GM18520 (cell line): ENCODE data around the gene GALNT9.
"Not testable (repeated sequence)": the region's sequence is repeated elsewhere in the genome, so short reads cannot be mapped to it uniquely, and the experiment has no call there.

Experiments used
- ATAC-seq: cut with Tn5 transposase; IDR thresholded peaks from one replicate; pipeline ENCODE4 v1.9.1; 2021; ENCODE audit not compliant: unreplicated experiment

GALNT9 gene

DNA sequence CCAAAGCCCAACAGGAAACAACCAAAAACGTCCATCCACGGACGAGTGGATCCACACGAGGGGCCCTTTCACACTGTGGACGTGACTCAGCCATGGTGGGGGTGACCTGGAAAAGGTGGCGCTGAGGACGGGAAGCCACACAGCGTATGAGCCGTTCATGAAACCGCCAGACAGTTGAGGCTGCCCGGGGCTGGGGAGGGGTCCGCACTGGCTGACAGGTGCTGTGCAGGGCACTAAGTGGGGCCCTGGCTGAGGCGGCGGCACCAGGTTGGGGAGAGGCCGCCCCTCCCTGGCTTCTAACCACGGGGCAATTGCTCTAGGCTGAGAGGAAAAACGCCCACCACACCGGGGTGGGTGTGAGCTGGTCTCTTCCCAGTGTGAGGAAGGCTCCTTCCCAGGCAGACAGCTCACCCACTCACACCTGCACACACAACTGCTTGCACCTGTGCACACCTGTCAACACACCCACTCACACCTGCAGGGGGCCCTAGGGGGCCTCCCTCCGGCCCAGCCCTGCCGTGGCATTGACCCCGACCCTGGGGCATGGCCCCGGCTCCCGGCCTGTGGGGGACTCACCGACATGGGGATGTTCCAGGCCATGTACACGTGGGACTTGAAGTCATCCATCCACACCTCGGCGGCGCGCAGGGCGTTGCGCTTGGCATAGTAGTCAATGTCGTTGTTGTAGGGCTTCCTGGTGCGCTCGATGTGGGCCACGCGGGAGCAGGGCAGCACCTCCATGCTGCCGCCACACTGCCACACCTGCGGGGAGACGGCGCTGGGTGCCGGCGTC, 126.3 kb downstream of the GALNT9 start:
- ATAC-seq = no peak

DNA sequence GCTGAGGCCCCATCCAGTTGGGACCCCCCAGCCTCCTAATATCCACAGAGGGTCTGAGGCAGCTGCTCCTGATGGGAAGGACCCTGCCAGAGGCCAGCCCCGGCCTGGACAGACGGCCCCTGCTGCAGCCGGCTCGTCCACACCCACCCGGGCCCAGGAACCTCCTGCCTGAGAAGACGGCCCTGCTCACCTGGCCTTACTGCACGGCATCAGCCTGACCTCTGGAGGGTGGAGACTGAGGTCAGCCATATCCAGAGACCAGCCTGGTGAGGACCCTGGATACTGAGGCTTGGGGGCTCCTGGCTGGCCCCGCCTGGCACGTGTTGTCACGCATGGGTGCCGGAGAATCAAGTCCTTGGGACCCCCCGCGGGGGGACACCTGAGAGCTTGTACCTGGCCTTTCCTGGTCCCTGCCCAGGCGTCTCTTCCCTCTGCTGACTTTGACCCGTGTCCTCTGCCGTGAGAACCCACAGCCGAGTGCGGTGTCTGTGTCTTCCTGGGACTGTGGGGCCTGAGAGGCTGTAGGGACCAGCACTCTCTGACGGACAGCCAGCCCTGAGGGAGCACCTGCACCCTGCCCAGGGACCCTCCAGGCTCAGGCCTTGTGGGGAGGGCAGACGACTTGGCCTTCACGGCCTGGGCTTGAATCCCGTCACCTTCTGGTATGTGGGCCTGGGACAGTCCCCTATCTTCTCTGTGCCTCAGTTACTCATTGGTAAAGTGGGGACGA, 127.8 kb downstream of the GALNT9 start:
- no peak for ATAC-seq

DNA sequence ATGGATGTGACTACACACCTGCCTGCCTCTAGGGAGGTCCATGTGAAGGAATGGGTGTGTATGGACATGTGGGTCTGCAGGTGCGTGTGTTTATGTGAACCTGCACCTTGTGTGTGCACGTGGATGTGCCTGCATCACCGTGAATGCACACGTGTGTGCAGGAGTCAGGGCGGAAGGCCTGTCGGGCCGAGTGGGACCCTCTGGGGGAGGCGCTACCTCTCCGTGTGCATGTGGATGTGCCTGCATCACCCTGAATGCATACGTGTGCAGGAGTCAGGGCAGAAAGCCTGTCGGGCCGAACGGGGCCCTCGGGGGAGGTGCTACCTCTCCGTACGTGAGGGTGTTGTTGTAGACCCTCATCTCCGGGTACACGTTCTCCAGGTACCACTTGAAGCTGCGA, 128.6 kb downstream of the GALNT9 start:
- no peak for ATAC-seq

DNA sequence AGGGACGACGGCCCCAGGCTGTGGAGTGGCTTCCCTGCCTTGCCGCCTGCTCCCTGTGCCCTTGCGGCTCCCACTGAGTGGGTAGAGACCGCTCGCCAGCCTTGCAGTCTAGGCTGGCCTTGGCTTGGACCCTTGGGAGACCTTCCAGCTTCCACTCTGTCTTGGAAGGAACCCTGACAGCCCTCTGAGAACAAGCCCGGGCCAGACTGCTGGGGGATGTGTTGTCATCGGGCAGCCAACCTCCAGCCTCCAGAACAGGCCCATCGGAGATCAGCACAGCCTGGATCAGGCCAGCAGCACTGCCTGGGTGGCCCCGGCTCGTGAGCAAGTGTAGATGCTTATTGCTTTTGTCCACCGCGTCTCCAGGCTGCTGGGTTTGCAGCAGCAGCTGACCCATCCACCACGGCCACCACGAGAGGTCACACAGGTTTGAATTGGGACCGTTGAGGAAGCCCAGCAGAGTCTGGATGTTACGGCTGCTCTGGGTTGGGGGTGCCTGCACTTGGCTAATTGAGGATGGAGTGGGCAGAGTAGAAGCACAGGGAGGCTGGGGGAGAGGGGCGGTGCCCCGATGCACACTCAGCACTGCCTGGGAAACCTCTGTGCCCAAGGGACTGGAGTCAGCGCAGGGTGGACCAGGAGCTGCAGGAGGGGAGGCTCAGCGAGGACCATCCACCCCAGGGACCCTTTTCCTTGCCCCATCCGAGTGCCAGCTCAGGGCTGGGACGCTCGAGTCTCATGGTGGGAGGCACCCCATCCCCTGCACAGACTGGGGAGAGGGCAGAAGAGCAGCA, 129.7 kb downstream of the GALNT9 start:
- ATAC-seq = no peak

DNA sequence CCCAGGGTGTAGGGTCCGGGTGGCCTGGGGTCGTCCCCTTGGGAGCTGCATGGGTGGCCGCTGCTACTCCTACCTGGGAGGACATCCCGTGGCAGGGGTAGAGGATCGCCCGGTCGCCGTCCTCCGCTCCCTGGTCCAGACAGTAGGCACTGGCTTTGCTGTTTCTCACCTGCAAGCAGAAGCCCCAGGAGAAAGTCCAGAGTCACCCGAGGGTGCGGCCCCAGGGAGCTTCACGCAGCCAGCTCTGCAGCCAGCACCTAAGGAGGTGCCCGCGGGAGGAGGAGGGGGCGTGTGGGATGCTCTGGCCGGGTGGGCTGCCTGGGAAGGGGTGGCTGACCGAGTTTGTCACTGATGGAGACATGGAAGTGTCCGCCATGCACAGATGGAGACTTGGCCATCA, 130.3 kb downstream of the GALNT9 start:
- no peak for ATAC-seq

DNA sequence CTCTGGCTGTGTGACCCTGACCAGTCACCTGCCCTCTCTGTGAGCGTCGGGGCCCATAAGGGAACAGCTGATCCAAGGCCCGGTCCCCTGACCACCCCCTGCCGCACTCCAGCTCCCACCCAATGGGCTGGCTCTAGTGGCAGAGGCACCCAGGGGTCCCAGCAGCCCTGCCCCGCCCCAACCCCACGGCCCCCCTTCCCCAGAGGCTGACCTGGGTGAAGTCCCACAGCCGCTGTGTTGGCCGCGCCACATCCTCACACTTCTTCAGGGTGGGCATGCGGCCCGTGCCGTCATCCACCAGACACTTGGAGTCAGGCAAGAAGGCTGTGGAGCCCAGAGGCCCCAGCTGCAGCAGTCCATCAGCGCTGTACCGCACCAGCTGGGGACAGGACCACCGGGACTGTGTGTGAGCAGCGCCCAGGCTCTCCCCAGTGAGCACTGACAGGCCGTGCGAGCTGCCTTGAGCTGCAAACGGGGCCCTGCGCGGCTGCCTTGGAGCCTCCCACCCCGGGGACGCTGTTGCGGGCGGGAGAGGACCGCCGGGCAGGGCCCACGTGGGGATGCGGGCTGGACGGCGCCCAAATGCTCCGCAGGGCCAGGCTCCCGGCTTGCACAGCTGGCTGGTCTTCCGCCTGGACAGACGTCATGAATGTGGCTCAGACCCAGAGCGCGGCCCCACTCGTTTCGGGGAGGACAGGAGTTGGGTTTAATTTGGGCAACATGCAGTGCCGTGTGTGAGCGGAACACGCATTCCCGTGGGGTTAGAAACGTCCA, 131.6 kb downstream of the GALNT9 start:
- ATAC-seq = no peak

DNA sequence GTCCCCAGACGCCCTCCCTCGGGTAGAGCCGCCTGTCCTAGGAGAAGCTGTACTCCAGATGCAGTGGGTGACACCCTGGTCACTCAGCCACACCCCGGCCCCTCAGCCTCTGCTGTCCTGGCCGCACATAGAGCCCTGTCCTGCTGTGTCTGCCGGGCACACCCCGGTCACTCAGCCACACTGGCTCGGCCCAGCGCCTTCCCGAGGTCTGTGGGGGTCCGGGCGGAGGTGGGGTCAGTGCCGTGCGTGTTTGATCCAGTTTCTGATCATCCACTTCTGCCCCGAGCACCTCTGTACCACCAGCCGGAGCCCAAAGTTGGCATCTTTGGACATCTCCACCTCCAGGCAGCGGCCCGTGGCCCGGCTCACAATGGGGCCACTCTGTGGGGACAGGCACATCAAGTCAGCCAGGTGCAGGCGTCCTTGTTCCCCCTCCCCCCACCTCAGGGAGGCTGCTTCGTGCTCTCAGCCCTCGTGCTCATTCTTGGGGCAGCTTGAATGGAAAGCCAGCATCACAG, 132.5 kb downstream of the GALNT9 start:
- ATAC-seq = no peak

DNA sequence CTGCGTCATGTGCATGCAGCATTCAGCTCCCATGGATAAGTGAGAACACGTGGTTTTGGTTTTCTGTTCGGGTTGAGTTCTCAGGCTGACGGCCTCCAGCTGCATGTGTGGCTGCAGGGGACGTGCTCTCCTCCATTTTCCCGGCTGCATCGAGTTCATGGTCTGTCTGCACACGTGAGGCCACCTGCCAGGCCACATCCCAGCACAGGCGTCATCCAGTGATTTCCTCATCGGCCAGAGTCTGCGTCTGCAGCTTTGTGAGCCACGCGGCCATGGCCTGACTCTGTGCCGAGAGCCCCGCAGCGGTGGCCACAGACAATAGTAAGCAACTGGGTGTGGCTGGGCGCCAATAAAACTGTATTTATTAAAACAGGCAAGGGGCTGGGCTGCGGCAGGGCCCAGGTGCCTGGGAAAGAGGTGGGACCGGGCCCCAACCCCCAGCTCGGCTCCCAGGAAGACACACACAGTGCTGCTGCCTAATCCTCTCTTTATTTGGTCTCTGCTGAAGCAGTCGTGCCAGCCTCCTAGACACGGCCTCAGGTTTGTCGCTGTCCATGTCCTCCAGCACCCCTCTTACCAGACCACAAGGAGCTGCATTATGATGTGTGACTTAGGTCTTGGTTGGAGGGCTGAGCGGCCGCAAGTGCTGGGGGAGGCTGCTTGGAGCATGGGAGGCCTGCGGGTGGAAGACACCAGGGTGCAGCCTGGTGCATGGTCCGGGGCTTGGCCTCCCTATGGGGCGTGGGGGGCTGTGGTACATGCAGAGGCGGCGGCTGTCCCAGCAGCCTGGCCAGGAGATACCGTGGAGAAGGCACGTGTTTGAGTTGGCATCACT, 133.1 kb downstream of the GALNT9 start:
- no peak for ATAC-seq

DNA sequence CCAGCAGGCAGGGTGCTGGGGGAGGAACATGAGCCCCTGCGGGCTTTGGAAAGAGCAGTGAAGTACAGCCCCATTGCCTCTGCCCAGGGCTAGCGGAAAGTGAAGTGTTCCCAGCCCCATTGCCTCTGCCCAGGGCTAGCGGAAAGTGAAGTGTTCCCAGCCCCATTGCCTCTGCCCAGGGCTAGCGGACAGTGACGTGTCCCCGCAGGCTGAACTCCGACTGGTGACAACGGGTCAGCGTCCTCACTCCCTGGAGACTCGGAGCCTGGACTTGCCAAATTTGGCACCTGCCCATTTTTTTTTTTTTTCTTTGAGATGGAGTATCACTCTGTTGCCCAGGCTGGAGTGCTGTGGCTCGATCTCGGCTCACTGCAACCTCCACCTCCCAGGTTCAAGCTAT, 134.1 kb downstream of the GALNT9 start:
- ATAC-seq = not testable (repeated sequence)

DNA sequence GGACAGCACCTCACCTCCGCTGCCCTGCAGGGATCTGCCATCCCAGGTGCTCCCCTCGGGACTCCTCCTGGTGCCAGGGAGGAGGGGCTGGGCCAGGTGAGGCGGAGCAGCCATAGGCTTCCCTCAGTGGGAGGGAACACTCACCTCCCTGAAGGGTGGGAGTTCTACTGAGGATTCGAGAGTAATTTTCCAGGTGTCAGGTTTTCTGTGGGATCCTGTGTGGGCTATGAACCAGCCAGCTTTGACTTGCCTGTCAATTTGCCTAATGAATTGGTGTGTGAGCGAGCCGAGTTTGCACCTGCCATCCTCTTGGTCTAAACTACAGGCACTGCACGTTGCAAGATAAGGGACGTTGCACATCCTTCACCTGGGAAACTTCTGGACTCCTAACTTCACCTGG, 134.8 kb downstream of the GALNT9 start:
- no peak for ATAC-seq

DNA sequence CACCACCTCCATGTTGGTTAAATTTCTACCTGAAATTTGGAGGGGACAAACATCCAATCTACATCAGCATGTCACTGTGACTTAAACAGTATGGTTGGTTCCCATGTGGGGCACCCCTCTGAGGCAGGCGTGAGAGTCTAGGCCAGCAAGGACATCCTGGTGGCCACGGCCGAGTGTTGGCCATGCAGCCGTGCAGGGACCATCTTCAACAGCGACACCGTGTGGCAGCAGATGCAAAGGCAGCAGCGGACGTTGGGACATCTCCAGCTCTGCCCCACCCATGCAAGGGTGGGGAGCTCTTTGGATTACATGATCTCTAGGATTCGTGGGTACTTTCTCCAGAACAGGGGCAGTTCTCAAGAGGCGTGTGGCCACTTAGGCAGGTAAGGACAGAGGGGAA, 135.3 kb downstream of the GALNT9 start:
- ATAC-seq = no peak

DNA sequence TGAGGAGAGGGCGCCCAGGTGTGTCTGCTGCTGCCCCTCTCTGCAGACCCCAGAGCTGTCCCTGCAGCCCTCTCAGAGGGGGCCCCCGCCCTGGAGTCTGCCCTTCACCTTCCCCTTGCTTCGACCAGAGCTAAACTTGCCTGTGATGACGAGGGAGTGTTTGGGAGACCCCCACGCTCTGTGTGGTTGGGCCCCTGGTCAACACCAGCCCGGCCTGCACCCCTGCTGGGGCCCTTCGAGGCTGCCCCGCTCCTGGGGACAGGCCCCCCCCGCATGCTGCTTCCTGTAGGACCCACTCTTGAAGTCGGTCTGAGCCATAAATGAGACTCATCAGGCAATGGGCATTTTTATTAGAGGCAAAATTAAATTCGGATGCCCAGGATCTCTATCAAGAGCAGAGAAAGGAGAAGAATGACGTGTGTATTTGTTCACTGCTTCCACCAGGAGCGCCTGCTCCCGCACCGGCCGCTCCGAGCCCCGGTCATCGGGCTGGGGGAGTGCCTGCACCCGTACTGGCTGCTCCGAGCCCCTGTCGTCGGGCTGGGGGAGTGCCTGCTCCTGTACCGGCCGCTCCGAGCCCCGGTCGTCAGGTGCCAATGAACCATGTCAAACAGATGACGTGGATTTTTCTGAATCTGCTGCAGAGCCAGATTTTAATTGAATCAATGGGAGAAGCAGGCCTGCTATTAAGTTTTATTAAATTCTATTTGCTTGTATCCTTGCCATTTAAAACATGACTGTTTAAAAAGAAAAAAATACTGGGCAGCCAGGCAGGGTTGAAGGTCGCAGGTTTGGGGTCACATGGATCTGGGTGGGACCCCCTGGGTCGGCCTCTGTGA, 137.5 kb downstream of the GALNT9 start:
- no peak for ATAC-seq

DNA sequence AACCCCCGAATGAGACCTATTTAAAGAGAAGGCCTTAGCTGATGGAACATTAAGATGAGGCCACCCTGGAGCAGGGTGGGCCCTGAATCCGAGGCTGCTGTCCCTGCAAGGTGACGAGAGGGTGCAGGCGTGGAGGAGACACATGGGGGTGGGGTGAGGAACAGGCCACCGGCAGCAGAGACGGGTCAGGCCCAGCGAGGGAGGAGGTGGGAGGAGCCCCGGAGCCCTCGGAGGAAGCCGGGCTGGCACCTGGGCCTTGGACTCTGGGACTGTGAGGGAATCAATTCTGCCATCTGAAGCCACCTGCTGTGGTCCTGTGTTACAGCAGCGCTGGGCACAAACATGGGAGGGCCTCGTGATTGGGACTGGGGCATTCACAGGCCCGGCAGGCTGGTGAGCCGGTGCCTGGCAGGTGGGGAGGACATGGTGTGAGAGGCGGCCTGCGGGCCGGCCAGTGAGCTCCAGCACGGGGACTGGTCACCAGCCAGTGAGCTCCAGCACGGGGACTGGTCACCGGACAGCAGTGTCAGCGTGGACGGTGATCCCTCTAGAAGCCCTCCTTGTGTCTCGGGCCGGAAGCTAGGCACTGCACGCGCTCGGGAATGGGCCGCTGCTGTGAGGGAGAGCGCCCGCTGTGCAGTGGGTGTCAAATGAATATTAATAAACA, 138.4 kb downstream of the GALNT9 start:
- ATAC-seq = no peak

DNA sequence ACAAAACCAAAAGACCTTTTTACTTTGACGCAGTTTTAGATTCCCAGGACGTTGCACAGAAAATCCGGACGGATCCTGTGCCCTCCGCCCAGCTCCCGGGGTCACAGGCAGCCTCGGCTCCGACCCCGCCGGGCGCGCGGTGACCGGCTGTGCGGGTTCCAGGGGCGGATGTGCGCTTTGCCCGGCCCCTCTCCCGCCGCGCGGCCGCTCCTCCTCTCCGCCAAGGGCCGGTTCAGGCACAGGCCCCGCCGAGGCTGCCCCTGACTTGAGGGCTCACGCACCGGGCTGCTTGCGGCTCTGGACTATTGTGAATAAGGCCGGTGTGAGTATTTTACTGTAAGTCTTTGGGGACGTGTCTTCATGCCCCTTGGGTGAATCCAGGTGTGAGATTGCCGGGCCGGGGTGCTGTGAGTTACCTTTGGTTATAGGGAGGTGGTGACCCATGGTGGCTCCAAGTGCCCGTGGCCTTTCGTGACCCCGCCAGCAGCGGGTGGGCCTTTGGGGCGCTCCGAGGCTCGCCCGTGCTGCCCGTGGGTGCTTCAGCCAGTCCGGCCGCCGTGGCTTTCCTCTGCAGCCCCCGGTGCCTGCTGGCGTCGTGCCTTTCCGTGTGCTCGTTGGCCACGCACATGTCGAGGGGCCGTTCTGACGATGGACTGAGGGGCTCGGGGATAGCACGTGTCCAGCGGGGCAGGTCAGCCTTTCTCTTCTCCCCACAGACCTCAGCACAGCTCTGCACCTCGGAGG, 139.2 kb downstream of the GALNT9 start:
- ATAC-seq = peak; percentile 9

DNA sequence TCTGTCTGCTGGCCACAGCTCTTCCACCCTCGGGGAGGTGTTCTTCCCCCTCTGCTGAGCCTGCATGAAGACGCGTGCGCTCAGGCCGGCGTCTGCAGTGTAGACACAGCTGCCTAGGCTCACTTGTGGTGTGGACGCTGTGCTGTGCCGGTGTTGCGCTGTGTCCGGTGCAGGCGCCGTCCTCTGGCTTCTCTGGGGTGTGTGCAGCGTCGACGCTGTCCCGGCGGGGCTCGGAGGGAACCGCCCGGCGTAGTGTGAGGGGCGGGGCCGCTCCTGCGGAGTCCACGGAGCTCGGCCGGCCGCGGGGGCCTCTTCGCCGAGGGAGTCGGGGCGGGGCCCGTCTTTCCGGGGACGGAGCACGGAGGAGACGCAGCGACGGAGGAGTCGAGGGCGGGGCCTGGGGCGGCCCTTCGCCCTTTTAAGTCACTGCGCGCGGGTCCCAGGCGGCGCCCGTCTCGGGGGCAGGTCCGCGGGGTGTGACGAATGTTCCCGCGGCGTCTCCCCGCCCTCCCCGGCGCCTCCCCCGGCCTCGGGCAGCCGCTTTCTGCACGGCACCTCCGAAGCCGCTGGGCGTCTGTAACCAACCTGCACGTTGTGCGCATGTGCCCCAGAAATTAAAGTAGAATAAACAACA, 139.9 kb downstream of the GALNT9 start:
- ATAC-seq = peak; percentile 87

DNA sequence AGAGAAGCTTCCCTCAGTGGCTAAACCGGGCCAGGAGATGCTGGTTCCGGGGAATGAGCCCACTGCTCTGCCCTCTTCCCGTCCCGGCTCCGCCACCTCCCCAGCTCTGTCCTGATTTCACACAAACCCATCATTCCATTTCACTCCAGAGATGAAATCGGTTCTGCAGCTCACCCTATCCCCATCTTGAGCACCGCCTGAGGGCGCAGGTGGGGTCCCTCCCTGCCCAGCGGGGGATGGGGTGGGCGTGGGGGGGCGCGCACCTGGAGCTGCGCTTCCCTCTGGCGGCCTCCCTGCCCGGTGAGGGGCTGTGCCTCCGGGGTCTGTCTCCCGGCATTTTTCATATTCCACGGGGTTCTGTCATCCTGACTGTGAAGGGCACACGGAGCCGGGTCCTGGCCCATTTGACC, 140.5 kb downstream of the GALNT9 start:
- no peak for ATAC-seq

DNA sequence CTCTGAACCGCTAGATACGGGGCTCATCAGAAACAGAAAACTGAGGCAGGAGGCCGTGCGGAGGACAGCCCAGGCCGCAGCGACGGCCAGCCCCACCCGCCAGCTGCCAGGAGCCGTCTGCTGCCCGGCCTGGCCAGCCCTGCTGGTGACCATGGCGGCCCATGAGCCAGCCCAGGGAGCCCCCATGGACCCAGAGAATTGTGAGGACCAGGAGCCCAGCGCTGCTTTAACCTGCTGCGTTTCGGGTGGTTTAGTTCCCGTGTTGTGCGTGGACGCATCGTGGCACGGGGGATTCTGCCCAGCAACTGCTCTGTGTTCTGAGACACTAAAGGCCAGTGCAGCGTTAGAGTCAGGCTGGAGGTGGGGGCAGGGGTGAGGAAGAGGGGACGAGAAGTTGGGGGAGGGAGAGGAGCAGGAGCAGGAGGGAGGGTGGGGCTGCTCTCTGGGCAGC, 140.9 kb downstream of the GALNT9 start:
- ATAC-seq = no peak
